GM12878 (cell line): ENCODE data around the gene WDR53. TPM values are rescaled to one million over a fixed set of nuclear protein-coding genes. Genes with fewer than 3 reads are reported as not detected.

Source experiments
- ATF7 ChIP-seq: fragments of 450-650 bp; IDR thresholded peaks from 2 replicates; pipeline ENCODE4 v1.6.1; 2016; ENCODE audit warnings: low read depth, mild to moderate bottlenecking
- CTCF ChIP-seq, 3 experiments: IDR thresholded peaks in 2 of 3; conservative IDR thresholded peaks in 1 of 3; 2 replicates each; pipeline ENCODE4 v1.5.1; 2011; ENCODE audit warnings: low read depth in 3 of 3, low read length in 3 of 3, mild to moderate bottlenecking in 3 of 3, control low read depth in 2 of 3, moderate library complexity in 2 of 3, inconsistent platforms in 1 of 3, mixed read lengths in 1 of 3; ENCODE audit not compliant: control insufficient read depth in 2 of 3, insufficient read depth in 1 of 3; ENCODE audit errors: extremely low read depth in 1 of 3
- E2F4 ChIP-seq: IDR thresholded peaks from 2 replicates; pipeline ENCODE4 v1.6.1; 2012; ENCODE audit warnings: low read depth, low read length, improper control_type of control experiment
- EED ChIP-seq: sonication (generic); IDR thresholded peaks from 2 replicates; pipeline ENCODE4 v1.6.1; 2016; ENCODE audit warnings: antibody characterized with exemption, low read depth
- MLLT1 ChIP-seq: fragments of 450-650 bp; IDR thresholded peaks from 2 replicates; pipeline ENCODE4 v1.6.1; 2016; ENCODE audit warnings: mild to moderate bottlenecking
- MXI1 ChIP-seq: fragments of 150-350 bp; IDR thresholded peaks from 2 replicates; pipeline ENCODE4 v1.6.1; 2011; ENCODE audit warnings: low read depth, mild to moderate bottlenecking, inconsistent platforms, low read length, improper control_type of control experiment
- MYC ChIP-seq: IDR thresholded peaks from 2 replicates; pipeline ENCODE4 v1.6.1; 2011; ENCODE audit warnings: mild to moderate bottlenecking, low read length, moderate library complexity, inconsistent platforms; ENCODE audit not compliant: insufficient read depth, insufficient replicate concordance, insufficient read length, severe bottlenecking
- POLR2AphosphoS5 ChIP-seq: IDR thresholded peaks from 2 replicates; pipeline ENCODE4 v1.6.1; 2011; ENCODE audit warnings: mild to moderate bottlenecking, low read length, inconsistent platforms
- RAD21 ChIP-seq: IDR thresholded peaks from 2 replicates; pipeline ENCODE4 v1.6.1; 2011; ENCODE audit warnings: mild to moderate bottlenecking, low read depth, low read length, moderate library complexity; ENCODE audit not compliant: insufficient read depth
- SMARCA5 ChIP-seq: fragments of 450-650 bp; IDR thresholded peaks from 2 replicates; pipeline ENCODE4 v1.6.1; 2017; ENCODE audit warnings: mild to moderate bottlenecking
- polyA plus RNA-seq, 11 experiments: library from polyadenylated mRNA; depleted of rRNA in 4 of 11; unstranded in 6 of 11; stranded (reverse) in 5 of 11; fragments of >200 nt; fragmentation: Nextera tagmentation in 4 of 11; fragmentation: Illumina TruSeq in 1 of 11; extraction: Ambion mirVana in 4 of 11; extraction: Trizol in 1 of 11; gene quantifications; 1 replicate in 1 of 11; 2 replicates in 10 of 11; pipeline versions ENCODE4 v1.2.1 to v1.2.3, GENCODE V29; 2011 to 2016; ENCODE audit warnings: inconsistent platforms in 2 of 11, missing spikeins in 2 of 11, low read depth in 1 of 11
- total RNA-seq, 4 experiments: library from RNA; depleted of rRNA in 3 of 4; stranded (reverse); fragments of >200 nt in 3 of 4; fragmentation: Illumina TruSeq in 1 of 4; extraction: Trizol in 1 of 4; gene quantifications; 2 replicates each; pipeline versions ENCODE4 v1.2.1 to v1.2.3, GENCODE V29; 2013 to 2021

Gene WDR53
- total and polyA plus RNA-seq, 10 of the 15 experiments (the other 5 are each of a cell fraction or from before 2014, with no cell fraction given) = 7.7 to 20.3 (median 15.7) TPM

GRCh38 chr3:196518966-196519717, 49.2 kb downstream of the WDR53 start (continued):
- TF ChIP-seq MLLT1 (no peak), RAD21 (peak; percentile 74), SMARCA5 (no peak), CTCF (IDR thresholded peaks at IDR 0.05 in 2 of 3, conservative IDR thresholded peaks at IDR 0.05 in 1 of 3; ENCODE audit: control insufficient read depth in 2 of 3, extremely low read depth in 1 of 3, insufficient read depth in 1 of 3, low read depth in 3 of 3, low read length in 3 of 3) (peak; percentile 47 to 50 (median 49)), MXI1 (no peak), EED (0 out of 2 replicates have a peak, but pooled peaks have one; percentile 21), MYC (no peak), ATF7 (peak; percentile 73), POLR2AphosphoS5 (no peak), E2F4 (no peak)
